Astrocyte of the cerebellum (primary cell): ENCODE measurements around the gene KRIT1.
"Not testable (repeated sequence)": the region's sequence is repeated elsewhere in the genome, so short reads cannot be mapped to it uniquely, and the experiment has no call there.

Experiments used
- DNase-seq: peaks from one replicate; pipeline ENCODE4 v3.0.0-alpha.2; 2011; ENCODE audit warnings: low read depth
- H3K4me3 ChIP-seq: 2 replicates; pipeline ENCODE4 v1.5.1; 2011; ENCODE audit warnings: mild to moderate bottlenecking, low read depth, low read length, moderate library complexity
- CTCF ChIP-seq: IDR thresholded peaks from 2 replicates; pipeline ENCODE4 v1.5.1; 2012; ENCODE audit warnings: low read length, low read depth, moderate library complexity, mild to moderate bottlenecking; ENCODE audit errors: missing control alignments
- in situ Hi-C: cut with HindIII; loops from 2 replicates; pipeline ENCODE4 v1.10.0; 2017; ENCODE audit warnings: low sequenced_read_pairs

KRIT1 gene

GRCh38 chr7:92192326-92192725, 53.4 kb downstream of the KRIT1 start:
- no peak for TF ChIP-seq CTCF
- H3K4me3 ChIP-seq: no peak overlapping the region
- in situ Hi-C loops: no loop called here
- DNase-seq: no peak

GRCh38 chr7:92189246-92189645, 56.5 kb downstream of the KRIT1 start:
- in situ Hi-C loops, H3K4me3 ChIP-seq, DNase-seq: not testable (repeated sequence)

GRCh38 chr7:92184294-92184693, 61.4 kb downstream of the KRIT1 start:
- H3K4me3 ChIP-seq, DNase-seq, in situ Hi-C loops: not testable (repeated sequence)

- peak; percentile 95 for TF ChIP-seq CTCF
- in situ Hi-C loops: no loop called here
- peak within 1 kb of the TSS; percentile 44 for H3K4me3 ChIP-seq
- DNase-seq: peak; percentile 35
Observed at GRCh38 chr7:92178928-92179924, 66.5 kb downstream of the KRIT1 start, which contains the start of gene LRRD1. LRRD1 (minus strand) TSS chr7:92179142; CDS start chr7:92165202, 13,940 bp downstream.

GRCh38 chr7:92177362-92177761, 68.4 kb downstream of the KRIT1 start:
- no peak overlapping the region for H3K4me3 ChIP-seq
- in situ Hi-C loops: no loop called here
- no peak for DNase-seq
- no peak for TF ChIP-seq CTCF

GRCh38 chr7:92169529-92169928, 76.2 kb downstream of the KRIT1 start:
- DNase-seq, H3K4me3 ChIP-seq, in situ Hi-C loops: not testable (repeated sequence)

GRCh38 chr7:92161271-92161670, 84.4 kb downstream of the KRIT1 start:
- in situ Hi-C loops: no loop called here
- no peak for DNase-seq
- H3K4me3 ChIP-seq: no peak overlapping the region
- TF ChIP-seq CTCF: no peak

- in situ Hi-C loops: no loop called here
- H3K4me3 ChIP-seq: no peak overlapping the region
- DNase-seq: peak; percentile 80
- no peak for TF ChIP-seq CTCF
Observed at GRCh38 chr7:92158660-92159575, 86.8 kb downstream of the KRIT1 start.
